Heart right ventricle (tissue), 16 donors: Measurements from ENCODE around the gene SDK2. TPM values are rescaled to one million over a fixed set of nuclear protein-coding genes. Genes with fewer than 3 reads are reported as not detected.

ENCODE experiments used
- ATAC-seq, 8 donors: fragments of 200-7000 bp; cut with Tn5 transposase; one replicate each; pipeline ENCODE4 v1.9.1; 2020; ENCODE audit warnings: mild to moderate bottlenecking in 8 of 8, moderate library complexity in 8 of 8, moderate number of reproducible peaks in 1 of 8
- DNase-seq, 2 donors: peaks; one replicate each; pipeline ENCODE4 v3.0.0-alpha.2; 2020
- H3K27ac ChIP-seq, 10 donors: fragments of 200-600 bp; sonication (generic) in 2 of 10; one replicate each; pipeline versions ENCODE4 v1.5.0 to v1.8.0; 2020 to 2022; ENCODE audit warnings: mild to moderate bottlenecking in 3 of 10
- H3K27me3 ChIP-seq, 7 donors: fragments of 200-600 bp; one replicate each; pipeline ENCODE4 v1.8.0; 2021 to 2022; ENCODE audit warnings: mild to moderate bottlenecking in 2 of 7
- H3K36me3 ChIP-seq, 9 donors: fragments of 200-600 bp; sonication (generic) in 1 of 9; one replicate each; pipeline versions ENCODE4 v1.5.0 to v1.8.0; 2020 to 2022; ENCODE audit warnings: mild to moderate bottlenecking in 2 of 9
- H3K4me1 ChIP-seq, 9 donors: fragments of 200-600 bp; sonication (generic) in 1 of 9; one replicate each; pipeline versions ENCODE4 v1.5.0 to v1.8.0; 2020 to 2022; ENCODE audit warnings: mild to moderate bottlenecking in 4 of 9
- H3K4me3 ChIP-seq, 10 donors: fragments of 200-600 bp; sonication (generic) in 2 of 10; one replicate each; pipeline versions ENCODE4 v1.5.0 to v1.8.0; 2020 to 2022; ENCODE audit warnings: mild to moderate bottlenecking in 7 of 10, moderate library complexity in 2 of 10
- H3K9me3 ChIP-seq, 11 donors: fragments of 200-600 bp in 10 of 11; sonication (generic) in 2 of 11; one replicate each; pipeline versions ENCODE4 v1.5.0 to v1.8.0; 2013 to 2022; ENCODE audit warnings: mild to moderate bottlenecking in 2 of 11, control low read depth in 1 of 11, moderate library complexity in 1 of 11
- CTCF ChIP-seq, 9 donors: fragments of 200-600 bp; sonication (generic) in 2 of 9; IDR thresholded peaks; one replicate each; pipeline versions ENCODE4 v1.5.0 to v1.8.0; 2021 to 2022; ENCODE audit warnings: antibody characterized with exemption in 9 of 9, mild to moderate bottlenecking in 5 of 9, moderate library complexity in 1 of 9
- WGBS, 2 donors: extraction: QIAGEN DNeasy Blood & Tissue Kit; methylation state at CpG; one replicate each; pipeline ENCODE4 v1.1.7; 2013; ENCODE audit warnings: inconsistent platforms in 1 of 2; 5-methylcytosine and 5-hydroxymethylcytosine counted together
- intact Hi-C, 10 donors: fragments of 100-400 bp; cut with DNase I; formaldehyde crosslinking; loops; one replicate each; pipeline versions ENCODE4 v1.11.1 to v1.14.2; 2022
- polyA plus RNA-seq, 2 donors: library from polyadenylated mRNA; stranded (reverse); fragments of 200-250 nt; gene quantifications; one replicate each; pipeline ENCODE4 v1.2.3, GENCODE V29; 2013
- total RNA-seq, 10 donors: library from RNA; stranded (reverse); fragmentation: NEBNext Ultra II Directional in 3 of 10; extraction: Animal tissue kit (Norgen Biotek cat#: 25700) in 3 of 10; gene quantifications; one replicate each; pipeline versions ENCODE4 v1.2.1 to v1.2.4, GENCODE V29; 2021 to 2023
- donor health status: Arrhythmogenic right ventricular cardiomyopathy.
- donor health status: ischemic (EF 13 %, LVEDD 7.1; RV severe dilation, severe dysfunction).
- donor health status: healthy with polysubstance abuse.
- donor health status: DM: no; HTN: yes; CAD: no.
- donor health status: DM: no; HTN: no; CAD: no.
- donor health status: ischemic (EF 25% LVEDD 6.9; RV normal size, moderate dysfunction).
- donor health status: ischemic (EF 25% LVEDD 5.7; RV mildly dilated, moderate dysfunction).
- donor health status: healthy.
- donor health status: DM: yes; HTN: yes; CAD: no.
- donor health status: Ischemic cardiomyopathy.
- donor health status: ischemic (EF 35%, LVEDD 5.7; RV mildly dilated, moderate dysfunction).
- donor health status: nonischemic (EF 11% LVEDD 7.7; RV severe dilation, severe dysfunction).
- donor health status: DM: yes; HTN: yes; CAD: no.
- donor health status: PGD.
- donor health status: ischemic (EF 29% LVEDD 5.4; RV normal size, mild dysfunction).
- donor health status: nonischemic (EF 23%, LVEDD 6.1; RV moderate dilation, normal function).

SDK2 gene
- total and polyA plus RNA-seq, 12 donors: 0.44 to 4.2 (median 1.9) TPM

GRCh38 chr17:73549841-73550430 is 94.3 kb downstream of the SDK2 start:
- no peaks in the 10 kb centered on the region for H3K36me3 ChIP-seq
- WGBS, 2 donors: 73 to 74% methylated on average over 12 of the region's 12 CpGs
- H3K27me3 ChIP-seq: peaks cover 0 to 4% (median 0%) of the 10 kb centered on the region in 7 donors
- no peak for DNase-seq
- H3K4me1 ChIP-seq: peaks cover 0 to 10% (median 0%) of the 10 kb centered on the region in 9 donors
- TF ChIP-seq CTCF (IDR thresholded peaks at IDR 0.05): no peak
- H3K27ac ChIP-seq: no peak overlapping the region
- H3K4me3 ChIP-seq: no peak overlapping the region
- ATAC-seq: no peak
- peaks cover 0 to 4% (median 0%) of the 10 kb centered on the region in 11 donors for H3K9me3 ChIP-seq
- intact Hi-C loops: no loop called here

GRCh38 chr17:73548620-73549311 is 95.5 kb downstream of the SDK2 start:
- Histone ChIP-seq H3K36me3 (no peaks in the 10 kb centered on the region), H3K4me1 (peaks cover 0 to 10% (median 0%) of the 10 kb centered on the region in 9 donors), H3K9me3 (no peaks in the 10 kb centered on the region), H3K27ac (no peak overlapping the region), H3K4me3 (no peak overlapping the region), H3K27me3 (peaks cover 0 to 4% (median 0%) of the 10 kb centered on the region in 7 donors)
- intact Hi-C loops: no loop called here
- no peak for TF ChIP-seq CTCF (IDR thresholded peaks at IDR 0.05)
- WGBS, 2 donors: 43 to 46% methylated on average over 11 of the region's 11 CpGs
- ATAC-seq (peak in 4 of 8 donors; percentile 34 to 79 (median 58)), DNase-seq (no peak)

GRCh38 chr17:73547790-73548189 is 96.5 kb downstream of the SDK2 start:
- DNase-seq (no peak), ATAC-seq (no peak)
- no peak overlapping the region for H3K4me3 ChIP-seq
- intact Hi-C loops: no loop called here
- H3K27me3 ChIP-seq: peaks cover 0 to 2% (median 0%) of the 10 kb centered on the region in 7 donors
- H3K4me1 ChIP-seq: peaks cover 0 to 10% (median 0%) of the 10 kb centered on the region in 9 donors
- WGBS, 2 donors: 86% methylated on average over 6 of the region's 6 CpGs
- no peaks in the 10 kb centered on the region for H3K36me3 ChIP-seq
- no peak overlapping the region for H3K27ac ChIP-seq
- H3K9me3 ChIP-seq: no peaks in the 10 kb centered on the region
- TF ChIP-seq CTCF (IDR thresholded peaks at IDR 0.05): no peak

- TF ChIP-seq CTCF (IDR thresholded peaks at IDR 0.05): no peak
- Histone ChIP-seq H3K36me3 (no peaks in the 10 kb centered on the region), H3K27me3 (peaks cover 0 to 2% (median 0%) of the 10 kb centered on the region in 7 donors), H3K4me1 (peaks cover 0 to 10% (median 0%) of the 10 kb centered on the region in 9 donors), H3K27ac (no peak overlapping the region), H3K9me3 (no peaks in the 10 kb centered on the region), H3K4me3 (no peak overlapping the region)
- ATAC-seq: peak in 3 of 8 donors; percentile 18 to 29 (median 20)
- DNase-seq: peak in 1 of 2 donors; percentile 26
- intact Hi-C loops: no loop called here
- WGBS, 2 donors: 79 to 82% methylated on average over 12 of the region's 12 CpGs
Measured at GRCh38 chr17:73546770-73547536, 97.3 kb downstream of the SDK2 start.
